BJ (cell line): ENCODE measurements around the gene TOMM40. TPM values are rescaled to one million over a fixed set of nuclear protein-coding genes. Genes with fewer than 3 reads are reported as not detected.
"Not testable (repeated sequence)": the region's sequence is repeated elsewhere in the genome, so short reads cannot be mapped to it uniquely, and the experiment has no call there.

Source experiments
- CTCF ChIA-PET: fragments of 350-600 bp; formaldehyde crosslinking; extraction: SDS; loops from one replicate; lab custom pipeline; 2021; ENCODE audit warnings: antibody characterized with exemption, inconsistent platforms; lab: Yijun Ruan, JAX
- POLR2A ChIA-PET: fragments of 300-600 bp; sonication (Branson Sonifier 250); formaldehyde crosslinking; extraction: SDS; loops from one replicate; lab custom pipeline; 2021; ENCODE audit warnings: antibody characterized with exemption; lab: Charles Lee
- DNase-seq: peaks from one replicate; pipeline ENCODE4 v3.0.0-alpha.2; 2011; ENCODE audit warnings: low read depth
- H3K27me3 ChIP-seq: 2 replicates; pipeline ENCODE4 v1.6.0; 2011; ENCODE audit warnings: low read length; ENCODE audit not compliant: control insufficient read depth, insufficient read depth
- H3K36me3 ChIP-seq: 2 replicates; pipeline ENCODE4 v1.5.1; 2011; ENCODE audit warnings: low read length; ENCODE audit not compliant: control insufficient read depth, insufficient read depth
- H3K4me3 ChIP-seq: 2 replicates; pipeline ENCODE4 v1.5.1; 2011; ENCODE audit warnings: low read depth, mild to moderate bottlenecking, control low read depth, low read length
- polyA plus RNA-seq: library from polyadenylated mRNA; depleted of rRNA; stranded (reverse); fragments of >200 nt; gene quantifications from 2 replicates; pipeline ENCODE4 v1.2.3, GENCODE V29; 2011
- TF ChIP-seq, protein P1 (sequence below): IDR thresholded peaks from 2 replicates; pipeline ENCODE4 v1.5.1; 2011; ENCODE audit warnings: low read depth, mild to moderate bottlenecking, control low read depth, inconsistent platforms, low read length, moderate library complexity; ENCODE audit not compliant: insufficient read depth

TOMM40 gene
- polyA plus RNA-seq, 1 experiment = 46.8 TPM

DNA sequence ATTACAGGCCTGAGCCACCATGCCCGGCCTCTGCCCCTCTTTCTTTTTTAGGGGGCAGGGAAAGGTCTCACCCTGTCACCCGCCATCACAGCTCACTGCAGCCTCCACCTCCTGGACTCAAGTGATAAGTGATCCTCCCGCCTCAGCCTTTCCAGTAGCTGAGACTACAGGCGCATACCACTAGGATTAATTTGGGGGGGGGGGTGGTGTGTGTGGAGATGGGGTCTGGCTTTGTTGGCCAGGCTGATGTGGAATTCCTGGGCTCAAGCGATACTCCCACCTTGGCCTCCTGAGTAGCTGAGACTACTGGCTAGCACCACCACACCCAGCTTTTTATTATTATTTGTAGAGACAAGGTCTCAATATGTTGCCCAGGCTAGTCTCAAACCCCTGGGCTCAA, 18.7 kb downstream of the TOMM40 start:
- H3K4me3 ChIP-seq = no peak overlapping the region
- no peak for DNase-seq
- TF ChIP-seq, protein P1, sequence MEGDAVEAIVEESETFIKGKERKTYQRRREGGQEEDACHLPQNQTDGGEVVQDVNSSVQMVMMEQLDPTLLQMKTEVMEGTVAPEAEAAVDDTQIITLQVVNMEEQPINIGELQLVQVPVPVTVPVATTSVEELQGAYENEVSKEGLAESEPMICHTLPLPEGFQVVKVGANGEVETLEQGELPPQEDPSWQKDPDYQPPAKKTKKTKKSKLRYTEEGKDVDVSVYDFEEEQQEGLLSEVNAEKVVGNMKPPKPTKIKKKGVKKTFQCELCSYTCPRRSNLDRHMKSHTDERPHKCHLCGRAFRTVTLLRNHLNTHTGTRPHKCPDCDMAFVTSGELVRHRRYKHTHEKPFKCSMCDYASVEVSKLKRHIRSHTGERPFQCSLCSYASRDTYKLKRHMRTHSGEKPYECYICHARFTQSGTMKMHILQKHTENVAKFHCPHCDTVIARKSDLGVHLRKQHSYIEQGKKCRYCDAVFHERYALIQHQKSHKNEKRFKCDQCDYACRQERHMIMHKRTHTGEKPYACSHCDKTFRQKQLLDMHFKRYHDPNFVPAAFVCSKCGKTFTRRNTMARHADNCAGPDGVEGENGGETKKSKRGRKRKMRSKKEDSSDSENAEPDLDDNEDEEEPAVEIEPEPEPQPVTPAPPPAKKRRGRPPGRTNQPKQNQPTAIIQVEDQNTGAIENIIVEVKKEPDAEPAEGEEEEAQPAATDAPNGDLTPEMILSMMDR = no peak
- ChIA-PET CTCF (interaction anchor here (1.3 to 5.2 kb wide), 2 partner anchors 43 to 126 kb away, joined by 3 to 46 read pairs; partner anchors contain the start of gene CLPTM1), POLR2A (no interaction called here)
- H3K36me3 ChIP-seq = no peaks in the 10 kb centered on the region
- H3K27me3 ChIP-seq = peaks cover 3% of the 10 kb centered on the region

DNA sequence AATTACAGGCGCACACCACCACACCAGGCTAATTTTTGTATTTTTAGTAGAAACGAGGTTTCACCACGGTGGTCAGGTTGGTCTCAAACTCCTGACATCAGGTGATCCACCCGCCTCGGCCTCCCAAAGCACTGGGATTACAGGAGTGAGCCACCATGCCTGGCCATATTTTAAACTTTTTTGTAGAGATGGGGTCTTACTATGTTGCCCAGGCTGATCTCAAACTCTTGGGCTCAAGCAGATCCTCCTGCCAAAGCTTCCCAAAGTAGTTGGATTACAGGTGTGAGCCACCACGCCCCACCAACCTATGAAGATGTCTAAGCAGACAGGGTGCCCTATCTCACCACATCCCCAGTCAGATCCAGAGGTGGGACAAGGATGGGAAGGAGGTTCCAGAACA, 20.8 kb downstream of the TOMM40 start:
- H3K4me3 ChIP-seq, DNase-seq, H3K36me3 ChIP-seq, H3K27me3 ChIP-seq, POLR2A ChIA-PET: not testable (repeated sequence)
- CTCF ChIA-PET = interaction anchor here (1.3 to 5.2 kb wide), 2 partner anchors 41 to 148 kb away, joined by 3 to 46 read pairs; partner anchors contain the start of gene CLPTM1

GRCh38 chr19:44912854-44913253, 21.8 kb downstream of the TOMM40 start:
- no peaks in the 10 kb centered on the region for H3K36me3 ChIP-seq
- no peak for DNase-seq
- TF ChIP-seq, protein P1 = no peak
- CTCF ChIA-PET = interaction anchor here (1.0 to 5.2 kb wide), 3 partner anchors 9 to 40 kb away, joined by 4 to 46 read pairs (median 7); partner anchors contain the start of gene CLPTM1
- H3K4me3 ChIP-seq = no peak overlapping the region
- POLR2A ChIA-PET = no interaction called here
- no peaks in the 10 kb centered on the region for H3K27me3 ChIP-seq

- DNase-seq, POLR2A ChIA-PET, H3K27me3 ChIP-seq, H3K36me3 ChIP-seq, H3K4me3 ChIP-seq: not testable (repeated sequence)
- CTCF ChIA-PET = interaction anchor here (0.5 to 5.2 kb wide), 4 partner anchors 10 to 213 kb away, joined by 3 to 46 read pairs (median 6); partner anchors contain the start of gene CLPTM1
These were observed 22.7 kb downstream of the TOMM40 start for GRCh38 chr19:44913512-44914432.

DNA sequence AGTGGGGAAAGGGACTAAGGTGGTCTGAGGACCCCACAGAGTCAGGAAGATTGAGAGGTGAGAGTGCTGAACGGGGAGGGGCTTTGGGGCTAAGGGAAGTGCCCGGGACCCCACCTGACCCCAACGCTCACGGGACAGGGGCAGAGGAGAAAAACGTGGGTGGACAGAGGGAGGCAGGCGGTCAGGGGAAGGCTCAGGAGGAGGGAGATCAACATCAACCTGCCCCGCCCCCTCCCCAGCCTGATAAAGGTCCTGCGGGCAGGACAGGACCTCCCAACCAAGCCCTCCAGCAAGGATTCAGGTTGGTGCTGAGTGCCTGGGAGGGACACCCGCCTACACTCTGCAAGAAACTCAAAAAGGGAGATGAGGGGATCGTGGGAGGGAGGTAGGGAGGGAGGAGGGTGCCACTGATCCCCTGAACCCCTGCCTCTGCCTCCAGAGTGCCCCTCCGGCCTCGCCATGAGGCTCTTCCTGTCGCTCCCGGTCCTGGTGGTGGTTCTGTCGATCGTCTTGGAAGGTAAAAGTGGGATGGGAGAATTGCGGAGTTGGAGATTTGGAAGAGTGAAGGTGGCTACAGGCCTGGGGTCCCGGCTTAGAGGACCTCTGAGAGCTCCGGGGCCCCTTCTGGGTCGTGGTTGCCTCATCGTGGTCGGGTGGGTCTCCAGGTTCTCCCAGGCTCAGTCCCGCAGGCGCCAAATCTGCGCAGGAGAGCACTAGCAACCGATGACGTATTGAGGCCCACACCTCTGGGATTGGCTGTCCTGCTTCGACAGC, 23.6 kb downstream of the TOMM40 start, which contains the start of gene APOC1:
Gene APOC1, plus strand, starts transcription at position 176 of the 774 bp plus-strand sequence. Its CDS starts 284 bp downstream, at position 460.
- peak within 1 kb of the TSS; percentile 51 for H3K4me3 ChIP-seq
- not testable (repeated sequence) for H3K36me3 ChIP-seq, H3K27me3 ChIP-seq
- ChIA-PET POLR2A (interaction anchor here (0.6 kb wide), 2 partner anchors 37 to 488 kb away, joined by 3 to 4 read pairs; no protein-coding TSS in a partner anchor), CTCF (interaction anchor here (0.5 to 2.7 kb wide), 4 partner anchors 11 to 616 kb away, joined by 3 to 10 read pairs (median 3); no protein-coding TSS in a partner anchor)
- DNase-seq = peak; percentile 25

- TF ChIP-seq, protein P1 = no peak
- POLR2A ChIA-PET = no interaction called here
- DNase-seq = no peak
- Histone ChIP-seq H3K4me3 (no peak overlapping the region), H3K27me3 (no peaks in the 10 kb centered on the region; the same call in 1 of the 2 replicates), H3K36me3 (no peaks in the 10 kb centered on the region)
- CTCF ChIA-PET = interaction anchor here (3.0 kb wide), 1 partner anchor 27 kb away, joined by 15 read pairs; no protein-coding TSS in a partner anchor
These were observed 33.2 kb downstream of the TOMM40 start for GRCh38 chr19:44924243-44924725.
